ENCODE data around the gene RBX1. TPM values are rescaled to one million over a fixed set of nuclear protein-coding genes. Genes with fewer than 3 reads are reported as not detected.

RBX1 gene
- total RNA-seq, 2 experiments from 2014 or later = 77.3 to 86.9 TPM

GRCh38 chr22:40954113-40954512 is 2.9 kb downstream of the RBX1 start:
- Histone ChIP-seq H3K4me3 (ENCODE audit: low read depth, low read length, poor library complexity, severe bottlenecking) (no peak overlapping the region), H3K4me2 (ENCODE audit: low read length) (no peak overlapping the region), H3K4me1 (ENCODE audit: insufficient read depth, low read length, poor library complexity, severe bottlenecking) (peaks cover 18% of the 10 kb centered on the region), H3K9me2 (ENCODE audit: insufficient read depth, low read length) (no peaks in the 10 kb centered on the region), H3K27ac (ENCODE audit: low read depth, low read length, poor library complexity, severe bottlenecking) (no peak overlapping the region), H3K9me3 (ENCODE audit: low read length) (no peaks in the 10 kb centered on the region), H2AFZ (ENCODE audit: low read length) (no peak overlapping the region), H3K36me3 (ENCODE audit: insufficient read depth, low read length) (peaks cover 59% of the 10 kb centered on the region), H3K79me2 (ENCODE audit: insufficient read depth, low read depth, low read length) (peaks cover 58% of the 10 kb centered on the region), H4K20me1 (ENCODE audit: insufficient read depth, low read length) (no peaks in the 10 kb centered on the region)
- POLR2A ChIA-PET = no interaction called here
- DNase-seq (ENCODE audit: low spot score) = no peak
- CTCF ChIA-PET (ENCODE audit: unreplicated experiment) = no interaction called here
- intact Hi-C loops (cut with micrococcal nuclease; ENCODE audit: unreplicated experiment) = loop anchor here (5.0 kb wide), 1 partner anchor 68 kb away; no protein-coding TSS in a partner anchor
- BruUV-seq (replicated peaks) = no TSS peak
- no peak for TF ChIP-seq CTCF (conservative IDR thresholded peaks at IDR 0.05; ENCODE audit: low read length)
- no peak for TF ChIP-seq EZH2phosphoT487 (IDR thresholded peaks at IDR 0.05; ENCODE audit: borderline replicate concordance, low read depth, low read length)

GRCh38 chr22:40955571-40955970 is 4.4 kb downstream of the RBX1 start:
- ChIA-PET CTCF (ENCODE audit: unreplicated experiment) (no interaction called here), POLR2A (interaction anchor here (0.6 to 0.7 kb wide), 2 partner anchors 149 to 154 kb away, joined by 4 to 5 read pairs; no protein-coding TSS in a partner anchor)
- Histone ChIP-seq H2AFZ (ENCODE audit: low read length) (no peak overlapping the region), H3K79me2 (ENCODE audit: insufficient read depth, low read depth, low read length) (peaks cover 65% of the 10 kb centered on the region), H3K27ac (ENCODE audit: low read depth, low read length, poor library complexity, severe bottlenecking) (no peak overlapping the region), H4K20me1 (ENCODE audit: insufficient read depth, low read length) (no peaks in the 10 kb centered on the region), H3K4me3 (ENCODE audit: low read depth, low read length, poor library complexity, severe bottlenecking) (no peak overlapping the region), H3K4me1 (ENCODE audit: insufficient read depth, low read length, poor library complexity, severe bottlenecking) (peaks cover 14% of the 10 kb centered on the region), H3K9me2 (ENCODE audit: insufficient read depth, low read length) (no peaks in the 10 kb centered on the region), H3K36me3 (ENCODE audit: insufficient read depth, low read length) (peaks cover 73% of the 10 kb centered on the region), H3K9me3 (ENCODE audit: low read length) (no peaks in the 10 kb centered on the region), H3K4me2 (ENCODE audit: low read length) (no peak overlapping the region)
- TSS peak; percentile 16 for BruUV-seq (replicated peaks)
- intact Hi-C loops (cut with micrococcal nuclease; ENCODE audit: unreplicated experiment) = no loop called here
- no peak for TF ChIP-seq CTCF (conservative IDR thresholded peaks at IDR 0.05; ENCODE audit: low read length)
- TF ChIP-seq EZH2phosphoT487 (IDR thresholded peaks at IDR 0.05; ENCODE audit: borderline replicate concordance, low read depth, low read length) = no peak
- DNase-seq (ENCODE audit: low spot score) = no peak

GRCh38 chr22:40957601-40958000 is 6.4 kb downstream of the RBX1 start:
- H2AFZ ChIP-seq (ENCODE audit: low read length) = no peak overlapping the region
- H3K36me3 ChIP-seq (ENCODE audit: insufficient read depth, low read length) = peaks cover 89% of the 10 kb centered on the region
- H3K9me2 ChIP-seq (ENCODE audit: insufficient read depth, low read length) = no peaks in the 10 kb centered on the region
- H3K4me2 ChIP-seq (ENCODE audit: low read length) = no peak overlapping the region
- TF ChIP-seq EZH2phosphoT487 (IDR thresholded peaks at IDR 0.05; ENCODE audit: borderline replicate concordance, low read depth, low read length) (no peak), CTCF (conservative IDR thresholded peaks at IDR 0.05; ENCODE audit: low read length) (no peak)
- CTCF ChIA-PET (ENCODE audit: unreplicated experiment) = no interaction called here
- H3K9me3 ChIP-seq (ENCODE audit: low read length) = no peaks in the 10 kb centered on the region
- intact Hi-C loops (cut with micrococcal nuclease; ENCODE audit: unreplicated experiment) = no loop called here
- no peak for DNase-seq (ENCODE audit: low spot score)
- no peak overlapping the region for H3K4me3 ChIP-seq (ENCODE audit: low read depth, low read length, poor library complexity, severe bottlenecking)
- H4K20me1 ChIP-seq (ENCODE audit: insufficient read depth, low read length) = no peaks in the 10 kb centered on the region
- peaks cover 65% of the 10 kb centered on the region for H3K79me2 ChIP-seq (ENCODE audit: insufficient read depth, low read depth, low read length)
- no peak overlapping the region for H3K27ac ChIP-seq (ENCODE audit: low read depth, low read length, poor library complexity, severe bottlenecking)
- BruUV-seq (replicated peaks) = no TSS peak
- peaks cover 12% of the 10 kb centered on the region for H3K4me1 ChIP-seq (ENCODE audit: insufficient read depth, low read length, poor library complexity, severe bottlenecking)
- POLR2A ChIA-PET = interaction anchor here (0.6 kb wide), 1 partner anchor 12 kb away, joined by 6 read pairs; no protein-coding TSS in a partner anchor
